ENCODE data around the gene CGB8.

DNA sequence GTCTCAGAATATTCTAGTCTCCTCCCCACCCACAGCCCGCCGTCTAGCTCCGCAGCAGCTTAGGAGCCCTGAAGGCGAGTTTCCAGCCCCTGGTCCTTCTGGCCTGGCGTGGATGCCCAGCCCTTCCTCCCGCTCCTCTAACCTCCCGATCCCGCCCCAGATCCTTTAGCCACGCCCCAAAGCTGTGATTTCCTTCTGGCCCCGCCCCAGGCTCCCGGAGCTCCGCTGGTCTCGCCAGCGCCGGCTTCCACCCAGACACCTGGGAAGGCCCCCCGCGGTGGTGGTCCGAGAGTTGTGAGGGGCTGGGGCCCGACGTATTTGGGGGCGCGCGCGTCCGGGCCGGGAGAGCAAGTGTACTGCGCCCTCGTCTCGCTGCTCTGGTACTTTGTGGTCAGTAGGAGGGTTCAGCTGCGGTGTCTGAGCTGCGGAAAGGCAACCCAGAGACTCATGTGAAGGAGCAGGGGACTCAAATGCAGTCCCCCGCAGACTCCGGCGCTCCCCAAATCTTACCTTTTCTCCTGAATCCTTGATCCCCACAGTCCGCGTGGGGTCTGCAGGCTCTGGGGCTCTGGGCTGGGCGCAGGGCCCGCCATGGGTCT, 8.8 kb upstream of the CGB8 start, which contains the start of gene CGB7:
- TF ChIP-seq, protein P1, sequence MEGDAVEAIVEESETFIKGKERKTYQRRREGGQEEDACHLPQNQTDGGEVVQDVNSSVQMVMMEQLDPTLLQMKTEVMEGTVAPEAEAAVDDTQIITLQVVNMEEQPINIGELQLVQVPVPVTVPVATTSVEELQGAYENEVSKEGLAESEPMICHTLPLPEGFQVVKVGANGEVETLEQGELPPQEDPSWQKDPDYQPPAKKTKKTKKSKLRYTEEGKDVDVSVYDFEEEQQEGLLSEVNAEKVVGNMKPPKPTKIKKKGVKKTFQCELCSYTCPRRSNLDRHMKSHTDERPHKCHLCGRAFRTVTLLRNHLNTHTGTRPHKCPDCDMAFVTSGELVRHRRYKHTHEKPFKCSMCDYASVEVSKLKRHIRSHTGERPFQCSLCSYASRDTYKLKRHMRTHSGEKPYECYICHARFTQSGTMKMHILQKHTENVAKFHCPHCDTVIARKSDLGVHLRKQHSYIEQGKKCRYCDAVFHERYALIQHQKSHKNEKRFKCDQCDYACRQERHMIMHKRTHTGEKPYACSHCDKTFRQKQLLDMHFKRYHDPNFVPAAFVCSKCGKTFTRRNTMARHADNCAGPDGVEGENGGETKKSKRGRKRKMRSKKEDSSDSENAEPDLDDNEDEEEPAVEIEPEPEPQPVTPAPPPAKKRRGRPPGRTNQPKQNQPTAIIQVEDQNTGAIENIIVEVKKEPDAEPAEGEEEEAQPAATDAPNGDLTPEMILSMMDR (tag by site-specific recombination; IDR thresholded peaks at IDR 0.05) = no peak
- no peak for TF ChIP-seq ZNF157 (tag by site-specific recombination; IDR thresholded peaks at IDR 0.05)
- no peak for TF ChIP-seq ZNF146 (tag by site-specific recombination; IDR thresholded peaks at IDR 0.05)
- TF ChIP-seq ZNF501 (tag by site-specific recombination; IDR thresholded peaks at IDR 0.05) = no peak
- TF ChIP-seq ZNF292 (tag by site-specific recombination; IDR thresholded peaks at IDR 0.05; ENCODE audit: borderline replicate concordance, low read depth) = no peak
- TF ChIP-seq, protein P2, sequence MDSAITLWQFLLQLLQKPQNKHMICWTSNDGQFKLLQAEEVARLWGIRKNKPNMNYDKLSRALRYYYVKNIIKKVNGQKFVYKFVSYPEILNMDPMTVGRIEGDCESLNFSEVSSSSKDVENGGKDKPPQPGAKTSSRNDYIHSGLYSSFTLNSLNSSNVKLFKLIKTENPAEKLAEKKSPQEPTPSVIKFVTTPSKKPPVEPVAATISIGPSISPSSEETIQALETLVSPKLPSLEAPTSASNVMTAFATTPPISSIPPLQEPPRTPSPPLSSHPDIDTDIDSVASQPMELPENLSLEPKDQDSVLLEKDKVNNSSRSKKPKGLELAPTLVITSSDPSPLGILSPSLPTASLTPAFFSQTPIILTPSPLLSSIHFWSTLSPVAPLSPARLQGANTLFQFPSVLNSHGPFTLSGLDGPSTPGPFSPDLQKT (IDR thresholded peaks at IDR 0.05; ENCODE audit: borderline replicate concordance, low read depth, low read length) = no peak
- no peak for TF ChIP-seq HOXA7 (CRISPR knock-in tag; IDR thresholded peaks at IDR 0.05; ENCODE audit: borderline replicate concordance)
- no peak for TF ChIP-seq IKZF3 (tag by site-specific recombination; IDR thresholded peaks at IDR 0.05)
- no peak for TF ChIP-seq ZNF624 (tag by site-specific recombination; IDR thresholded peaks at IDR 0.05)
